ENCODE data around the gene ABTB2. TPM values are rescaled to one million over a fixed set of nuclear protein-coding genes. Genes with fewer than 3 reads are reported as not detected.

The ABTB2 gene
- total RNA-seq, 1 experiment from 2014 or later: 5.5 TPM

- Histone ChIP-seq H3K9me3 (ENCODE audit: control insufficient read depth, low read depth, low read length) (no peaks in the 10 kb centered on the region), H3K23ac (ENCODE audit: insufficient read length, low read depth, low read length) (no peak overlapping the region), H3K4me1 (ENCODE audit: insufficient read depth, low read length) (no peaks in the 10 kb centered on the region), H3K79me2 (ENCODE audit: insufficient read depth, low read length) (no peaks in the 10 kb centered on the region), H3T11ph (ENCODE audit: low read length) (no peak overlapping the region), H3K23me2 (ENCODE audit: insufficient read length, low read depth, low read length, poor library complexity, severe bottlenecking) (no peaks in the 10 kb centered on the region), H4K5ac (ENCODE audit: insufficient read length, low read depth, low read length) (no peak overlapping the region), H3K18ac (ENCODE audit: insufficient read length, low read depth, low read length) (no peak overlapping the region), H3K14ac (ENCODE audit: insufficient read depth, low read length) (no peak overlapping the region), H2AK5ac (ENCODE audit: insufficient read length, low read length) (no peak overlapping the region), H2BK5ac (ENCODE audit: insufficient read length, low read length) (no peak overlapping the region), H2BK20ac (ENCODE audit: low read depth, low read length, poor library complexity, severe bottlenecking) (no peak overlapping the region), H2BK15ac (ENCODE audit: low read depth, low read length) (no peak overlapping the region), H4K20me1 (ENCODE audit: control insufficient read depth, insufficient read depth, insufficient read length) (no peaks in the 10 kb centered on the region), H3K79me1 (ENCODE audit: insufficient read depth, low read depth, low read length, poor library complexity, severe bottlenecking) (no peaks in the 10 kb centered on the region), H3K56ac (ENCODE audit: insufficient read length, low read depth, low read length) (no peak overlapping the region), H3K9ac (ENCODE audit: extremely low read depth, insufficient read length, low read length) (no peak overlapping the region), H4K8ac (replicated peaks; ENCODE audit: insufficient read length, low read depth, low read length) (no peak overlapping the region), H4K91ac (ENCODE audit: insufficient read length, low read depth, low read length) (no peak overlapping the region), H3K4me2 (ENCODE audit: insufficient read depth, insufficient read length, low read length) (no peak overlapping the region), H3K27me3 (ENCODE audit: insufficient read depth, low read length) (no peaks in the 10 kb centered on the region), H2BK120ac (ENCODE audit: low read depth, low read length, poor library complexity, severe bottlenecking) (no peak overlapping the region), H3K4ac (ENCODE audit: low read depth, low read length) (no peak overlapping the region), H3K27ac (ENCODE audit: insufficient read length, low read depth, low read length) (no peak overlapping the region), H2AFZ (ENCODE audit: low read length) (no peak overlapping the region), H2BK12ac (ENCODE audit: insufficient read length, low read depth, low read length) (no peak overlapping the region)
- peaks cover 11% of the 10 kb centered on the region in 2 experiments for H3K4me1 Mint-ChIP-seq
- H3K36me3 Mint-ChIP-seq (ENCODE audit: insufficient read depth in 1 of 3, low read depth in 3 of 3): peaks cover 0 to 7% (median 0%) of the 10 kb centered on the region in 3 experiments; a peak in 5 of 7 replicates
- no peak overlapping the region for H3K4me3 Mint-ChIP-seq
- peaks cover 1% of the 10 kb centered on the region; the same call in 1 of the 2 replicates for H3K27me3 Mint-ChIP-seq (ENCODE audit: low read depth)
- no peak overlapping the region for H3K27ac Mint-ChIP-seq
- TF ChIP-seq, protein P1, sequence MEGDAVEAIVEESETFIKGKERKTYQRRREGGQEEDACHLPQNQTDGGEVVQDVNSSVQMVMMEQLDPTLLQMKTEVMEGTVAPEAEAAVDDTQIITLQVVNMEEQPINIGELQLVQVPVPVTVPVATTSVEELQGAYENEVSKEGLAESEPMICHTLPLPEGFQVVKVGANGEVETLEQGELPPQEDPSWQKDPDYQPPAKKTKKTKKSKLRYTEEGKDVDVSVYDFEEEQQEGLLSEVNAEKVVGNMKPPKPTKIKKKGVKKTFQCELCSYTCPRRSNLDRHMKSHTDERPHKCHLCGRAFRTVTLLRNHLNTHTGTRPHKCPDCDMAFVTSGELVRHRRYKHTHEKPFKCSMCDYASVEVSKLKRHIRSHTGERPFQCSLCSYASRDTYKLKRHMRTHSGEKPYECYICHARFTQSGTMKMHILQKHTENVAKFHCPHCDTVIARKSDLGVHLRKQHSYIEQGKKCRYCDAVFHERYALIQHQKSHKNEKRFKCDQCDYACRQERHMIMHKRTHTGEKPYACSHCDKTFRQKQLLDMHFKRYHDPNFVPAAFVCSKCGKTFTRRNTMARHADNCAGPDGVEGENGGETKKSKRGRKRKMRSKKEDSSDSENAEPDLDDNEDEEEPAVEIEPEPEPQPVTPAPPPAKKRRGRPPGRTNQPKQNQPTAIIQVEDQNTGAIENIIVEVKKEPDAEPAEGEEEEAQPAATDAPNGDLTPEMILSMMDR (conservative IDR thresholded peaks at IDR 0.05): no peak
- WGBS (ENCODE audit: extremely low coverage, insufficient read length, low lambda C conversion rate): no CpG with 5 or more reads among the region's 1 CpG
- H3K9me3 Mint-ChIP-seq: peaks cover 0 to 16% of the 10 kb centered on the region in 2 experiments; a peak in 3 of 5 replicates
- DNase-seq: no peak
These were observed 39.3 kb upstream of the ABTB2 start for GRCh38 chr11:34397120-34397519.
